K562 (cell line): ENCODE data around the gene CREB3L4. TPM values are rescaled to one million over a fixed set of nuclear protein-coding genes. Genes with fewer than 3 reads are reported as not detected.

Experiments
- ATAC-seq: fragments of 200-7000 bp; cut with Tn5 transposase; 3 replicates; pipeline ENCODE4 v1.9.1; 2020; ENCODE audit warnings: moderate library complexity
- BruUV-seq: library from RNA; stranded (reverse); fragments of 400-500 nt; replicated peaks from 2 replicates; lab custom pipeline; 2021; lab: Mats Ljungman, UMichigan
- CTCF ChIA-PET: fragments of 300-600 bp; formaldehyde crosslinking; extraction: SDS; loops from one replicate; lab custom pipeline; 2021; ENCODE audit warnings: low intra/inter-chr PET ratio; lab: Yijun Ruan, JAX
- POLR2A ChIA-PET: fragments of 300-600, 350-650 bp; sonication (Branson Sonifier 250); formaldehyde crosslinking; extraction: SDS; loops from one replicate; lab custom pipeline; 2021; ENCODE audit warnings: antibody characterized with exemption, inconsistent platforms; lab: Yijun Ruan, JAX
- DNase-seq, 4 experiments: peaks; one replicate each; pipeline versions ENCODE4 v3.0.0 to v3.0.0-alpha.2; 2011 to 2018; ENCODE audit warnings: low spot score in 3 of 4, mixed read lengths in 3 of 4; ENCODE audit errors: extremely low read depth in 1 of 4
- FAIRE-seq: peaks from 2 replicates; lab custom pipeline; 2011; peaks lifted over from hg19 to GRCh38; lab: Jason Lieb, UNC
- H2AFZ ChIP-seq: 2 replicates; pipeline ENCODE4 v1.6.0; 2011; ENCODE audit warnings: low read depth, low read length, control low read depth, inconsistent platforms
- H3K27ac ChIP-seq: fragments of 200-600 bp; 3 replicates; pipeline ENCODE4 v1.8.0; 2011; ENCODE audit warnings: low read depth, mild to moderate bottlenecking, control low read depth, inconsistent platforms, low read length, moderate library complexity, mixed read lengths; ENCODE audit errors: extremely low read depth
- H3K27me3 ChIP-seq, 2 experiments: fragments of 300-600 bp in 1 of 2; 2 replicates in 1 of 2; 3 replicates in 1 of 2; pipeline versions ENCODE4 v1.6.0 to v1.8.0; 2011; ENCODE audit warnings: inconsistent platforms in 2 of 2, low read length in 2 of 2, mild to moderate bottlenecking in 1 of 2, mixed read lengths in 1 of 2, moderate library complexity in 1 of 2; ENCODE audit not compliant: control insufficient read depth in 2 of 2, insufficient read depth in 2 of 2
- H3K36me3 ChIP-seq: fragments of 300-600 bp; 3 replicates; pipeline ENCODE4 v1.8.0; 2011; ENCODE audit warnings: mild to moderate bottlenecking, low read length, inconsistent platforms; ENCODE audit not compliant: control insufficient read depth, insufficient read depth
- H3K4me1 ChIP-seq, 2 experiments: fragments of 200-600 bp in 1 of 2; replicated peaks in 1 of 2; 2 replicates in 1 of 2; 3 replicates in 1 of 2; pipeline versions ENCODE4 v1.5.1 to v1.8.0; 2011; ENCODE audit warnings: inconsistent platforms in 2 of 2, low read length in 2 of 2, mild to moderate bottlenecking in 1 of 2, mixed read lengths in 1 of 2, moderate library complexity in 1 of 2; ENCODE audit not compliant: control insufficient read depth in 2 of 2, insufficient read depth in 2 of 2
- H3K4me2 ChIP-seq: 2 replicates; pipeline ENCODE4 v1.6.1; 2011; ENCODE audit warnings: low read length, control low read depth, inconsistent platforms, mixed read lengths; ENCODE audit not compliant: insufficient read depth
- H3K4me3 ChIP-seq: fragments of 200-600 bp; sonication (generic), shearing (Covaris generic); 2 replicates; pipeline ENCODE4 v1.5.1; 2016; ENCODE audit warnings: control low read depth, inconsistent platforms
- H3K79me2 ChIP-seq: fragments of 200-600 bp; 3 replicates; pipeline ENCODE4 v1.8.0; 2011; ENCODE audit warnings: low read length, inconsistent platforms; ENCODE audit not compliant: control insufficient read depth, insufficient read depth
- H3K9ac ChIP-seq, 2 experiments: 2 replicates each; pipeline versions ENCODE4 v1.6.0 to v1.6.1; 2011; ENCODE audit warnings: low read depth in 2 of 2, low read length in 2 of 2, control low read depth in 1 of 2, inconsistent platforms in 1 of 2, mild to moderate bottlenecking in 1 of 2, mixed read lengths in 1 of 2; ENCODE audit not compliant: insufficient read depth in 1 of 2
- H3K9me1 ChIP-seq: one replicate; pipeline ENCODE4 v1.6.0; 2011; ENCODE audit warnings: inconsistent platforms, mild to moderate bottlenecking, low read length, moderate library complexity; ENCODE audit not compliant: control insufficient read depth, insufficient read depth
- H3K9me3 ChIP-seq: replicated peaks from 2 replicates; pipeline ENCODE4 v1.5.1; 2011; ENCODE audit warnings: low read depth, low read length, inconsistent platforms; ENCODE audit not compliant: control insufficient read depth, insufficient read depth
- H4K20me1 ChIP-seq: replicated peaks from 2 replicates; pipeline ENCODE4 v1.6.1; 2011; ENCODE audit warnings: low read length, inconsistent platforms, mixed read lengths; ENCODE audit not compliant: control insufficient read depth, insufficient read depth
- BRD9 ChIP-seq: fragments of 450-650 bp; IDR thresholded peaks from 2 replicates; pipeline ENCODE4 v1.6.1; 2018; ENCODE audit warnings: low read depth; ENCODE audit not compliant: partially characterized antibody
- CREB1 ChIP-seq, 2 experiments: sonication (generic) in 1 of 2; formaldehyde crosslinking in 1 of 2; IDR thresholded peaks; 2 replicates each; pipeline versions ENCODE4 v1.6.1 to v1.8.0; 2012 to 2022; ENCODE audit warnings: inconsistent platforms in 1 of 2, mild to moderate bottlenecking in 1 of 2, missing genetic modification reagents in 1 of 2, moderate library complexity in 1 of 2
- CXXC5 ChIP-seq: fragments of 250-450 bp; sonication (Bioruptor Pico); IDR thresholded peaks from 2 replicates; pipeline ENCODE4 v1.8.0; 2022; ENCODE audit warnings: inconsistent platforms, mild to moderate bottlenecking, moderate library complexity
- EP400 ChIP-seq: fragments of 450-650 bp; IDR thresholded peaks from 2 replicates; pipeline ENCODE4 v1.6.1; 2017; ENCODE audit warnings: antibody characterized with exemption, mild to moderate bottlenecking, moderate library complexity
- FOS ChIP-seq: IDR thresholded peaks from 3 replicates; pipeline ENCODE4 v1.6.1; 2011; ENCODE audit not compliant: insufficient read length; ENCODE audit errors: extremely low read depth
- FOXK2 ChIP-seq, 2 experiments: fragments of 450-650 bp; IDR thresholded peaks in 1 of 2; conservative IDR thresholded peaks in 1 of 2; 2 replicates each; pipeline ENCODE4 v1.6.1; 2016; ENCODE audit warnings: low read depth in 2 of 2, mild to moderate bottlenecking in 1 of 2
- MTA2 ChIP-seq: fragments of 450-650 bp; IDR thresholded peaks from 2 replicates; pipeline ENCODE4 v1.6.1; 2016; ENCODE audit warnings: low read depth
- SLC30A9 ChIP-seq: fragments of 250-450 bp; sonication (Bioruptor Pico); IDR thresholded peaks from 2 replicates; pipeline ENCODE4 v1.8.0; 2022; ENCODE audit warnings: mild to moderate bottlenecking, moderate library complexity
- SMARCA4 ChIP-seq: fragments of 450-650 bp; IDR thresholded peaks from 2 replicates; pipeline ENCODE4 v1.6.1; 2016
- SMC3 ChIP-seq: conservative IDR thresholded peaks from 2 replicates; pipeline ENCODE4 v1.6.1; 2011; ENCODE audit warnings: low read depth, low read length, improper control_type of control experiment; ENCODE audit not compliant: insufficient read depth
- TBP ChIP-seq: optimal IDR thresholded peaks from 2 replicates; pipeline ENCODE3; 2011; ENCODE audit warnings: low read depth, low read length, improper control_type of control experiment
- TEAD1 ChIP-seq, 2 experiments: fragments of 450-650 bp in 1 of 2; sonication (generic) in 1 of 2; formaldehyde crosslinking; IDR thresholded peaks; 2 replicates each; pipeline versions ENCODE4 v1.4.0 to v1.8.0; 2020 to 2022; ENCODE audit warnings: mild to moderate bottlenecking in 2 of 2, missing genetic modification reagents in 1 of 2
- ZBTB7A ChIP-seq: IDR thresholded peaks from 2 replicates; pipeline ENCODE4 v1.6.1; 2011; ENCODE audit warnings: low read depth, mild to moderate bottlenecking, low read length, moderate library complexity, borderline replicate concordance; ENCODE audit not compliant: control insufficient read depth
- ZNF140 ChIP-seq: fragments of 250-450 bp; sonication (Bioruptor Pico); IDR thresholded peaks from 2 replicates; pipeline ENCODE4 v1.8.0; 2021; ENCODE audit warnings: moderate library complexity, mild to moderate bottlenecking, inconsistent platforms
- WGBS: fragments of 100-300 bp; shearing (Covaris generic); methylation state at CpG from one replicate; pipeline ENCODE4 v1.1.6; 2016; ENCODE audit warnings: low coverage, mixed read lengths; ENCODE audit not compliant: insufficient coverage; ENCODE audit errors: missing lambda C conversion rate; 5-methylcytosine and 5-hydroxymethylcytosine counted together
- in situ Hi-C: fragments of 300-500 bp; cut with MboI; formaldehyde crosslinking; loops from 4 replicates; pipeline ENCODE4 v1.15.0; 2018; ENCODE audit warnings: inconsistent platforms, mixed read lengths
- intact Hi-C: fragments of 100-400 bp; cut with micrococcal nuclease; formaldehyde crosslinking; loops from 2 replicates; pipeline ENCODE4 v1.14.2; 2022
- polyA plus RNA-seq, 8 experiments: library from polyadenylated mRNA; depleted of rRNA in 4 of 8; stranded (reverse) in 5 of 8; unstranded in 3 of 8; fragments of >200 nt; fragmentation: Nextera tagmentation in 2 of 8; fragmentation: Illumina TruSeq in 1 of 8; extraction: Ambion mirVana in 2 of 8; extraction: Trizol in 1 of 8; gene quantifications; 2 replicates each; pipeline versions ENCODE4 v1.2.1 to v1.2.3, GENCODE V29; 2011 to 2014; ENCODE audit warnings: inconsistent platforms in 1 of 8, missing spikeins in 1 of 8
- total RNA-seq, 7 experiments: library from RNA; depleted of rRNA in 6 of 7; stranded (reverse); fragments of >200 nt in 6 of 7; fragmentation: Illumina TruSeq in 2 of 7; extraction: Trizol in 2 of 7; gene quantifications; 2 replicates each; pipeline versions ENCODE4 v1.2.1 to v1.2.3, GENCODE V29; 2011 to 2021; ENCODE audit warnings: low replicate concordance in 1 of 7
- TF ChIP-seq, protein P1 (sequence below): fragments of 250-450 bp; sonication (Bioruptor Pico); IDR thresholded peaks from 2 replicates; pipeline ENCODE4 v1.4.0; 2020

CREB3L4 gene
- total and polyA plus RNA-seq, 9 of the 15 experiments (the other 6 are each of a cell fraction or from before 2014, with no cell fraction given) = 9.9 to 18.6 (median 13.9) TPM

DNA sequence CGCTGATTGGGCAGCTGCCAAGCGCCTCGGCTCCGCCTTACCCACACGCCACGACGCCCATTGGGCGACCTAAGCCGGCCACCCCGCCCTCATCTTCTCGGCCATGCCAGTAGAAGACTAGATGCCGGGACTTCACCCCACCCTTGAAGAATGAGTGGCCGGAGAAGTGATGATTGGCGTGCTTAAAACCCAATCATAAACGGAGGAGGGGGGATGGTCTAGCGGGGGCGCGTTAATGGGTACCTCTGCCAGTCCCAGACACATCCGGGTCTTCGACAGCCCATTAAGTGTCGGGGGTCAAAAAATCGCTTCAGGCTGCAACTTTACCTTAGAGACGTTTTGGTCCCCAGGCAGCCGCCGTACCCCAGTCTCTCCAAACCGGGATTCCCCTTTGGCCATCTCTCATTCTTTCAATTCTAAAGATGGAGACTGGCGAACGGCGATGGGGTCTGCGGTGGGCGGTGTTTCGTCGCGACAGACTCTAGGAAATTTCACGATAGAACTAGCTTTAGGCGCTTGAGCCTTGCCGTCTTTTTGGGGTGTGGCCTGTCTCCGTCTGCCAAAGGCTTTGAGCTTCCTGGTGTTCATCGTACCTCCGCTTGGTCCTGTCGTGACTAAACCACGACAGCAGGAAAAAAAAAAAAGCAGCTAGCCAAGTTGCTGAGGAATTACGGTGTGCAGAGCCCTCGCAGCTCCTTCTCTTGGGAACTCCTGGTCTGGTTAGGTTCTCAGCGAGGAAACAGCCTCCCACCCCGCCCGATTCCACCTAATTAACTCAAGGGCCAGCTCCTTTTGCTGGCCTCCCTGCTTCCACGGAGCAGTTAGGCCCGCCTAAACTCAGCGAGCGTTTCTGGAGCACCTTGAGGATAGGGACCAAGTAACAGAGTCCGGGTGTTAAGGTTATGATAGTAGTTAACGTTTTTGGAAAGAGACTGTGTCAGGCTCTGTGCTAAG, 44.5 kb upstream of the CREB3L4 start, which contains the start of gene GATAD2B:
GATAD2B (minus strand) TSS at position 1 of the 954 bp plus-strand sequence. CDS start 94,625 bp downstream, outside the sequence.
- H4K20me1 ChIP-seq = peaks cover 16% of the 10 kb centered on the region
- H3K9me1 ChIP-seq = no peaks in the 10 kb centered on the region
- FAIRE-seq (peak; percentile 93), DNase-seq (peak; percentile 92 to 100 (median 96)), ATAC-seq (peak; percentile 94)
- in situ Hi-C loops (no loop called here), intact Hi-C loops (loop anchor here (2.0 to 5.0 kb wide), 5 partner anchors 41 to 298 kb away; partner anchors contain the start of gene UBAP2L)
- H3K27ac ChIP-seq = peak within 1 kb of the TSS; percentile 98
- TSS peak; percentile 95 for BruUV-seq
- peak within 1 kb of the TSS; percentile 86 for H3K4me3 ChIP-seq
- no peaks in the 10 kb centered on the region for H3K9me3 ChIP-seq
- peak within 1 kb of the TSS; percentile 93 for H2AFZ ChIP-seq
- no peaks in the 10 kb centered on the region for H3K27me3 ChIP-seq
- peaks cover 9 to 28% of the 10 kb centered on the region in 2 experiments for H3K4me1 ChIP-seq
- H3K79me2 ChIP-seq = peaks cover 41% of the 10 kb centered on the region
- peak within 1 kb of the TSS; percentile 91 to 92 for H3K9ac ChIP-seq
- H3K36me3 ChIP-seq = peaks cover 18% of the 10 kb centered on the region; the same call in 2 of the 3 replicates
- ChIA-PET POLR2A (interaction anchor here (0.5 to 2.4 kb wide), 20 partner anchors 11 to 1094 kb away, joined by 3 to 12 read pairs (median 4); partner anchors contain the start of genes CRTC2, DENND4B, JTB and RPS27), CTCF (no interaction called here)
- WGBS = under 1% methylated on average over 44 of the region's 53 CpGs
- H3K4me2 ChIP-seq = peak within 1 kb of the TSS; percentile 99
- TF ChIP-seq, protein P1, sequence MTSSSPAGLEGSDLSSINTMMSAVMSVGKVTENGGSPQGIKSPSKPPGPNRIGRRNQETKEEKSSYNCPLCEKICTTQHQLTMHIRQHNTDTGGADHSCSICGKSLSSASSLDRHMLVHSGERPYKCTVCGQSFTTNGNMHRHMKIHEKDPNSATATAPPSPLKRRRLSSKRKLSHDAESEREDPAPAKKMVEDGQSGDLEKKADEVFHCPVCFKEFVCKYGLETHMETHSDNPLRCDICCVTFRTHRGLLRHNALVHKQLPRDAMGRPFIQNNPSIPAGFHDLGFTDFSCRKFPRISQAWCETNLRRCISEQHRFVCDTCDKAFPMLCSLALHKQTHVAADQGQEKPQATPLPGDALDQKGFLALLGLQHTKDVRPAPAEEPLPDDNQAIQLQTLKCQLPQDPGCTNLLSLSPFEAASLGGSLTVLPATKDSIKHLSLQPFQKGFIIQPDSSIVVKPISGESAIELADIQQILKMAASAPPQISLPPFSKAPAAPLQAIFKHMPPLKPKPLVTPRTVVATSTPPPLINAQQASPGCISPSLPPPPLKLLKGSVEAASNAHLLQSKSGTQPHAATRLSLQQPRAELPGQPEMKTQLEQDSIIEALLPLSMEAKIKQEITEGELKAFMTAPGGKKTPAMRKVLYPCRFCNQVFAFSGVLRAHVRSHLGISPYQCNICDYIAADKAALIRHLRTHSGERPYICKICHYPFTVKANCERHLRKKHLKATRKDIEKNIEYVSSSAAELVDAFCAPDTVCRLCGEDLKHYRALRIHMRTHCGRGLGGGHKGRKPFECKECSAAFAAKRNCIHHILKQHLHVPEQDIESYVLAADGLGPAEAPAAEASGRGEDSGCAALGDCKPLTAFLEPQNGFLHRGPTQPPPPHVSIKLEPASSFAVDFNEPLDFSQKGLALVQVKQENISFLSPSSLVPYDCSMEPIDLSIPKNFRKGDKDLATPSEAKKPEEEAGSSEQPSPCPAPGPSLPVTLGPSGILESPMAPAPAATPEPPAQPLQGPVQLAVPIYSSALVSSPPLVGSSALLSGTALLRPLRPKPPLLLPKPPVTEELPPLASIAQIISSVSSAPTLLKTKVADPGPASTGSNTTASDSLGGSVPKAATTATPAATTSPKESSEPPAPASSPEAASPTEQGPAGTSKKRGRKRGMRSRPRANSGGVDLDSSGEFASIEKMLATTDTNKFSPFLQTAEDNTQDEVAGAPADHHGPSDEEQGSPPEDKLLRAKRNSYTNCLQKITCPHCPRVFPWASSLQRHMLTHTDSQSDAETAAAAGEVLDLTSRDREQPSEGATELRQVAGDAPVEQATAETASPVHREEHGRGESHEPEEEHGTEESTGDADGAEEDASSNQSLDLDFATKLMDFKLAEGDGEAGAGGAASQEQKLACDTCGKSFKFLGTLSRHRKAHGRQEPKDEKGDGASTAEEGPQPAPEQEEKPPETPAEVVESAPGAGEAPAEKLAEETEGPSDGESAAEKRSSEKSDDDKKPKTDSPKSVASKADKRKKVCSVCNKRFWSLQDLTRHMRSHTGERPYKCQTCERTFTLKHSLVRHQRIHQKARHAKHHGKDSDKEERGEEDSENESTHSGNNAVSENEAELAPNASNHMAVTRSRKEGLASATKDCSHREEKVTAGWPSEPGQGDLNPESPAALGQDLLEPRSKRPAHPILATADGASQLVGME (CRISPR knock-in tag) = peak; percentile 42; the same call in 1 of the 2 replicates
- TF ChIP-seq CXXC5 (CRISPR knock-in tag) = peak; percentile 51
- peak; percentile 57 for TF ChIP-seq TBP
- peak; percentile 37; the same call in 1 of the 2 replicates for TF ChIP-seq MTA2
- no peak for TF ChIP-seq ZNF140 (CRISPR knock-in tag)
- TF ChIP-seq SMC3 = 0 out of 2 replicates have a peak, but pooled peaks have one; percentile 2
- peak; percentile 97 for TF ChIP-seq FOS
- TF ChIP-seq CREB1 (IDR thresholded peaks at IDR 0.05) = peak; percentile 25
- peak; percentile 45; the same call in 1 of the 2 replicates for TF ChIP-seq CREB1 (CRISPR knock-in tag; IDR thresholded peaks at IDR 0.05)
- TF ChIP-seq SMARCA4 = 0 out of 2 replicates have a peak, but pooled peaks have one; percentile 35
- TF ChIP-seq BRD9 = peak; percentile 53
- peak in 1 of 2 experiments; percentile 19; a peak in 1 of 4 replicates for TF ChIP-seq FOXK2 (conservative IDR thresholded peaks at IDR 0.05 in 1 of 2, IDR thresholded peaks at IDR 0.05 in 1 of 2; ENCODE audit: low read depth in 2 of 2)
- no peak for TF ChIP-seq SLC30A9 (CRISPR knock-in tag)
- TF ChIP-seq ZBTB7A = peak; percentile 81; the same call in 1 of the 2 replicates
- 0 out of 4 replicates have a peak, but pooled peaks of 1 of the 2 experiments have one; percentile 32 for TF ChIP-seq TEAD1 (CRISPR knock-in tag; IDR thresholded peaks at IDR 0.05)
- peak; percentile 74 for TF ChIP-seq EP400
